Gastroesophageal sphincter (tissue), 3 donors: Measurements from ENCODE around the gene KCNIP3.

Experiments
- CTCF ChIP-seq, 4 experiments: fragments of 200-600 bp in 2 of 4; fragments of 450-650 bp in 2 of 4; sonication (generic) in 1 of 4; IDR thresholded peaks; one replicate each; pipeline ENCODE4 v1.5.1; 2017 to 2019; ENCODE audit warnings: antibody characterized with exemption in 4 of 4, mild to moderate bottlenecking in 2 of 4, moderate library complexity in 2 of 4
- EP300 ChIP-seq: sonication (generic); formaldehyde crosslinking; IDR thresholded peaks from one replicate; pipeline ENCODE4 v1.6.1; 2017; ENCODE audit warnings: antibody characterized with exemption, mild to moderate bottlenecking
- POLR2A ChIP-seq, 2 donors: fragments of 450-650 bp; IDR thresholded peaks; one replicate each; pipeline ENCODE4 v1.6.1; 2017; ENCODE audit warnings: antibody characterized with exemption in 2 of 2, mild to moderate bottlenecking in 2 of 2, moderate library complexity in 1 of 2

- TF ChIP-seq CTCF (IDR thresholded peaks at IDR 0.05): no peak
- no peak for TF ChIP-seq POLR2A (IDR thresholded peaks at IDR 0.05)
- TF ChIP-seq EP300: no peak
Observed at GRCh38 chr2:95306336-95306895, 9.3 kb downstream of the KCNIP3 start.
